Right lobe of liver (tissue), 5 donors: ENCODE results near the gene HSPE1. TPM values are rescaled to one million over a fixed set of nuclear protein-coding genes. Genes with fewer than 3 reads are reported as not detected.

Source experiments
- small RNA-seq, 2 experiments: library from RNA; depleted of rRNA; stranded (forward); fragments of <200 nt; gene quantifications; one replicate each; pipeline ENCODE3, GENCODE V24; 2016
- total RNA-seq, 6 experiments: library from RNA; depleted of rRNA in 2 of 6; stranded (reverse); fragments of >200 nt in 2 of 6; fragmentation: NEBNext Ultra II Directional in 3 of 6; extraction: Animal tissue kit (Norgen Biotek cat#: 25700) in 3 of 6; gene quantifications; one replicate each; pipeline versions ENCODE4 v1.1.0 to v1.2.4, GENCODE V29; 2016 to 2023
- donor health status: DM: no; HTN: no; CAD: no.
- donor health status: DM: no; HTN: no; CAD: no.
- donor health status: DM: no; HTN: yes; CAD: no.
- donor health status: DM: no; HTN: yes; CAD: no.

Gene HSPE1
- total RNA-seq, 6 experiments from 2014 or later = 91.8 to 318 (median 209) TPM

Small RNAs within 50 kb of the gene (small RNA-seq; reads per million reads assigned to genes)
- gene AC020550.1 = 0 reads per million in 2 experiments

Other genes starting within 250 kb of the HSPE1 start
- 10 to 100 TPM in 4 of 6 experiments, 1 to 10 TPM in 2; 7.9 to 19.5 (median 13.3) TPM for gene ANKRD44, start 189.6 kb upstream of the HSPE1 start, total RNA-seq
- gene SF3B1, start 65.4 kb upstream of the HSPE1 start, total RNA-seq = 100 to 1,000 TPM in 3 of 6 experiments, 10 to 100 TPM in 3; 74.6 to 113 (median 100) TPM
- 10 to 100 TPM; 11.7 to 23.7 (median 17.1) TPM for gene COQ10B, start 46.8 kb upstream of the HSPE1 start, total RNA-seq
- 100 to 1,000 TPM; 241 to 552 (median 353) TPM for gene HSPD1, start 539 bp upstream of the HSPE1 start, total RNA-seq
- gene MOB4, start 15.7 kb downstream of the HSPE1 start, total RNA-seq = 10 to 100 TPM in 2 of 6 experiments, 1 to 10 TPM in 4; 3.4 to 10.7 (median 8.0) TPM
- gene RFTN2, start 175.2 kb downstream of the HSPE1 start, total RNA-seq = 1 to 10 TPM in 4 of 6 experiments, under 1 TPM in 2; 0.58 to 1.9 (median 1.0) TPM
- 10 to 100 TPM in 2 of 6 experiments, 1 to 10 TPM in 4; 5.1 to 15.1 (median 6.6) TPM for gene MARS2, start 205.0 kb downstream of the HSPE1 start, total RNA-seq